UCSD-AML1 (cell line): ENCODE results near the gene SPHK2.
"Not testable (repeated sequence)": the region's sequence is repeated elsewhere in the genome, so short reads cannot be mapped to it uniquely, and the experiment has no call there.

Experiments used
- DNase-seq: peaks from one replicate; lab custom pipeline; 2025; ENCODE audit not compliant: unreplicated experiment; lab: John Stamatoyannopoulos, UW

SPHK2 gene

GRCh38 chr19:48676887-48677286 lies 57.6 kb downstream of the SPHK2 start:
- no peak for DNase-seq

DNA sequence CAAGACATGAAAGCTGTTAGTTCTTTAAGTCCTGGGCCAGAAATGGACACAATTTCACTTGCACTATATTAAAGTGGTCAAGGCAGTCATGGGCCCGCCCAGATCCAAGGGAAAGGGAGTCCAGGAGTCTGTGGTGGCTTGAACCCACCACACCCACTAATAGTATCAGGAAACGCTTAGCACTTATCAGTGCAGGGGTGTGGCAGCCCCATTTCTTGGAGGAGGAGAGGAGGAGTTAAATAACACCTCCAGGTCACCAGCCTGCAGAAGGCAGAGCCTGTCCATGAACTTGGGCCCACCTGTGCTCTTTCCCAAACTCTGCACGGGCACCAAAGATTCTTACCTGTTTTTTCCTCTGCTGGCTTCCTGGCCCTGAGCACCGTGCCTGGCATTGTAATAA lies 58.9 kb downstream of the SPHK2 start:
- no peak for DNase-seq

DNA sequence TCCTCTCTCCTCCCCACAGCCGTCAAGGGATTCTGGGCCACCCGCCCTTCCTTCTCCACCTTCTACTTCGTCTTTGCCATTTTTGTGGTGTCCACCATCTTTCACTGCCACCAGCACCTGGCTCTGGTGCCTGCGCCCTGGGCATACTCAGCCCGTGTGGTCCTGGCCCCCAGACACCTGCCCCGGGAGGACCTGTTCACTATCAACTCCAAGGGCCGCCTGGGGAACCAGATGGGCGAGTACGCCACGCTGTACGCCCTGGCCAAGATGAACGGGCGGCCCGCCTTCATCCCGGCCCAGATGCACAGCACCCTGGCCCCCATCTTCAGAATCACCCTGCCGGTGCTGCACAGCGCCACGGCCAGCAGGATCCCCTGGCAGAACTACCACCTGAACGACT lies 60.7 kb downstream of the SPHK2 start:
- not testable (repeated sequence) for DNase-seq
